KOPT-K1 (cell line): ENCODE data around the gene TULP1.
"Not testable (repeated sequence)": the region's sequence is repeated elsewhere in the genome, so short reads cannot be mapped to it uniquely, and the experiment has no call there.

Experiments used
- H3K27ac ChIP-seq: fragments of 200-600 bp; sonication (generic); 2 replicates; pipeline ENCODE4 v1.5.1; 2016; ENCODE audit warnings: antibody characterized with exemption, mild to moderate bottlenecking, low read depth, low read length; ENCODE audit not compliant: poor library complexity, severe bottlenecking
- H3K36me3 ChIP-seq: fragments of 200-600 bp; sonication (generic); 2 replicates; pipeline ENCODE4 v1.5.1; 2017; ENCODE audit warnings: antibody characterized with exemption, mild to moderate bottlenecking, low read length, moderate library complexity; ENCODE audit not compliant: insufficient read depth
- H3K9me3 ChIP-seq: fragments of 200-600 bp; sonication (generic); 2 replicates; pipeline ENCODE4 v1.5.1; 2017; ENCODE audit warnings: antibody characterized with exemption, low read length, mild to moderate bottlenecking; ENCODE audit not compliant: insufficient read depth, poor library complexity, severe bottlenecking

Gene TULP1

GRCh38 chr6:35534407-35535170 is 21.9 kb upstream of the TULP1 start:
- Histone ChIP-seq H3K27ac (peak overlapping the region; percentile 54), H3K9me3 (no peaks in the 10 kb centered on the region), H3K36me3 (no peaks in the 10 kb centered on the region)

GRCh38 chr6:35533981-35534380 is 21.3 kb upstream of the TULP1 start:
- Histone ChIP-seq H3K36me3 (no peaks in the 10 kb centered on the region), H3K9me3 (no peaks in the 10 kb centered on the region), H3K27ac (peak overlapping the region; percentile 54)

GRCh38 chr6:35532126-35532525 is 19.4 kb upstream of the TULP1 start:
- H3K27ac ChIP-seq, result no peak overlapping the region
- H3K36me3 ChIP-seq, result no peaks in the 10 kb centered on the region
- H3K9me3 ChIP-seq, result no peaks in the 10 kb centered on the region

DNA sequence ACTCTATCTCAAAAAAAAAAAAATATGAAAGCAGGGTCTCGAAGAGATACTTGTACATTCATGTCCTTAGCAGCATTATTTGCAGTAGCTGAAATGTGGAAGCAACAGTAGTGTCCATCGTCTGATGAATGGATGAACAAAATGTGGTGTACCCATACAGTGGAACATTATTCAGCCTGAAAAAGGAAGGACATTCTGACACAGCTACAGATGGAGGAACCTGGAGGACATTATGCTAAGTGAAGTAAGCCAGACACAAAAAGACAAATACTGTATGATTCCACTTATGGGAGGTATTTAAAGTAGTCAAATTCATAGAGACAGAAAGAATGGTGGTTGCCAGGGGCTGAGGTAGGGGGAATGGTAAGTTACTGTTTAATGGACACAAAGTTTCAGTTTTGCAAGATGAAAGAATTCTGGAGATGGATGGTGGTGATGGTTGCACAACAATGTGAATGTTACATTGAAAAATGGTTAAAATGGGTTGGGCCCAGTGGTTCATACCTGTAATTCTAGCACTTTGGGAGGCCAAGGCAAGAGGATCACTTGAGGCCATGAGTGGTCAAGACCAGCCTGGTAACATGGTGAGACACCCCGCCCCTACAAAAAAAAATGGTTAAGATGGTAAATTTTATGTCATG is 11.8 kb upstream of the TULP1 start:
- Histone ChIP-seq H3K27ac (no peak overlapping the region), H3K9me3 (no peaks in the 10 kb centered on the region)

GRCh38 chr6:35522660-35523658 is 10.3 kb upstream of the TULP1 start:
- Histone ChIP-seq H3K36me3 (no peaks in the 10 kb centered on the region), H3K27ac (peak overlapping the region; percentile 54)

More for the DNA sequence above, 11.8 kb upstream of the TULP1 start:
- H3K36me3 ChIP-seq, result no peaks in the 10 kb centered on the region

GRCh38 chr6:35522151-35522550 is 9.5 kb upstream of the TULP1 start:
- Histone ChIP-seq H3K36me3 (no peaks in the 10 kb centered on the region), H3K27ac (peak overlapping the region; percentile 54), H3K9me3 (no peaks in the 10 kb centered on the region)

More at GRCh38 chr6:35522660-35523658, 10.3 kb upstream of the TULP1 start:
- H3K9me3 ChIP-seq, result no peaks in the 10 kb centered on the region

- no peaks in the 10 kb centered on the region for H3K9me3 ChIP-seq
- H3K27ac ChIP-seq, result no peak overlapping the region
Observed at GRCh38 chr6:35521235-35521634, 8.5 kb upstream of the TULP1 start.

DNA sequence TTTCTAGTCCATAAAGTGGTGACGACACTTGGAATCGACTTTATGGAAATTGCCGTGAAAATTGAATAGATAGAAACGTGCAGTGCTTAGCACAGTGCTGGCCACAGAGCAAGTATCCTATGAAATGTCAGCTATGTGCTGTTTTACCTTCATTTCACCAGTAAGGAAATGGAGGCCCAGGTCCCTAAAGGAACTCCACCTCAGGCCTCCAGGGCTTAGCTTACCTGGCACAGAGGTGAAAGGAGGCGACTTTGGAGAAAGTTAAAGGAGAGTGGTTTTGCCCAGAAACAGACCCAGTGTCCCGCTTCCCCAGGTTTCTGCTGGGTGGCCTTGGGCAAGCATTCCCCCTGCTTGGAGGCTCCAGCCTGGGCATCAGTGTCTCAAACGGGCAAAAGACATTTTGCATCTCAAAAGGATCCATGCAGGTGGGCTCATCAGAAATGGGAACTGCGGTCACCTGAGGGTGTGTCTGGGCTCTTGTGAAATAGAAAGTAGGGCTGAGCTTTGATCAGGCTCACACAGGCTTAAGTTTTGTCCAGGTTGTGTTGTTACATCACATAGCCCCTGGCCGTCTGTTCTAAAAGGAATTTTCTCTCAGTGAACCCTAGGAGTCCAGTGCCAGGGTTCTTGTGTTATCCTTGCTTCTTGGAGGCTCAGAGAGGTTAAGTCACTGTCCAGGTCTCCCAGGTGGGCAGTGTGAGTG is 6.8 kb upstream of the TULP1 start:
- no peaks in the 10 kb centered on the region for H3K36me3 ChIP-seq
- no peaks in the 10 kb centered on the region for H3K9me3 ChIP-seq
- H3K27ac ChIP-seq, result no peak overlapping the region

More at GRCh38 chr6:35521235-35521634, 8.5 kb upstream of the TULP1 start:
- H3K36me3 ChIP-seq, result no peaks in the 10 kb centered on the region

GRCh38 chr6:35518566-35519312 is 6.0 kb upstream of the TULP1 start:
- Histone ChIP-seq H3K9me3 (no peaks in the 10 kb centered on the region), H3K27ac (no peak overlapping the region)

GRCh38 chr6:35517978-35518377 is 5.3 kb upstream of the TULP1 start:
- H3K9me3 ChIP-seq, H3K36me3 ChIP-seq, H3K27ac ChIP-seq: not testable (repeated sequence)

More at GRCh38 chr6:35518566-35519312, 6.0 kb upstream of the TULP1 start:
- H3K36me3 ChIP-seq, result no peaks in the 10 kb centered on the region

DNA sequence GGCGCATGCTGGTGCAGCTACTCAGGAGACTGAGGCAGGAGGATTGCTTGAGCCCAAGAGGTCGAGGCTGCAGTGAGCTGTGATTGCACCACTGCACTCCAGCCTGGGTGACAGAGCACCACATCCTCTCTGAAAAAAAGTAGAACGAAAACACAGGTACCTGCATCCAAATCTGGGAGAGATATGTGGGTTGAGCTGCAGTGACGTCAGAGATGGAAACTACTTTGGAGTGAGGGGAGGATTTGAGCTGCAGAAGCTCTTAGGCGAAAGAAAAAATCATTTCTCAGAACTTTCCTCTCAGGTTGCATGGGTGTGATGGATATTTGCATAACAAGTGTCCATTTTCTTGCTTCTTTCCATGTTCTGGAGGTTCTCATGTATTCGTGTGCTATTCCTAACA is 4.0 kb upstream of the TULP1 start:
- H3K9me3 ChIP-seq, result no peaks in the 10 kb centered on the region
- H3K36me3 ChIP-seq, result no peaks in the 10 kb centered on the region
- H3K27ac ChIP-seq, result no peak overlapping the region

DNA sequence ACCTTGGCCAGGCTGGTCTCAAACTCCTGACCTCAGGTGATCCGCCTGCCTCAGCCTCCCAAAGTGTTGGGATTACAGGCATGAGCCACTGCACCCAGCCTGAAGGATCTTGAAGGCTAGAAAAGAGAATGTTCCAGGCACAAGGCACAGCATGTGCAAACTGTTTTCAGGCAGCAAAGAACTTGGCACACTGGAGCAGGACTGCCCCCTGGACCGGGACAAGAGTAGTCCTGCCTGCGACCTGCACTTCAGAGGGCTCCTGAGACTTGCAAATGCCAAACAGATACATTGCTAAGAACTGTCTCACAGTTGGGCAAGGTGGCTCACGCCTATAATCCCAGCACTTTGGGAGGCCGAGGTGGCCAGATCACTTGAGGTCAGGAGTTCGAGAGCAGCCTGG is 3.2 kb upstream of the TULP1 start:
- not testable (repeated sequence) for H3K27ac ChIP-seq, H3K36me3 ChIP-seq, H3K9me3 ChIP-seq

GRCh38 chr6:35514587-35514986 is 1.9 kb upstream of the TULP1 start:
- Histone ChIP-seq H3K36me3 (no peaks in the 10 kb centered on the region), H3K9me3 (no peaks in the 10 kb centered on the region), H3K27ac (no peak overlapping the region)

- Histone ChIP-seq H3K9me3 (no peaks in the 10 kb centered on the region), H3K36me3 (no peaks in the 10 kb centered on the region), H3K27ac (no peak overlapping the region)
Observed at GRCh38 chr6:35512006-35512405, 690 bp downstream of the TULP1 start.
